ENCODE measurements around the gene CACYBP. TPM values are rescaled to one million over a fixed set of nuclear protein-coding genes. Genes with fewer than 3 reads are reported as not detected.

CACYBP gene
- total and polyA plus RNA-seq, 2 of the 13 experiments (the other 11 are each of a cell fraction or from before 2014, with no cell fraction given), result 18.4 to 183 TPM

DNA sequence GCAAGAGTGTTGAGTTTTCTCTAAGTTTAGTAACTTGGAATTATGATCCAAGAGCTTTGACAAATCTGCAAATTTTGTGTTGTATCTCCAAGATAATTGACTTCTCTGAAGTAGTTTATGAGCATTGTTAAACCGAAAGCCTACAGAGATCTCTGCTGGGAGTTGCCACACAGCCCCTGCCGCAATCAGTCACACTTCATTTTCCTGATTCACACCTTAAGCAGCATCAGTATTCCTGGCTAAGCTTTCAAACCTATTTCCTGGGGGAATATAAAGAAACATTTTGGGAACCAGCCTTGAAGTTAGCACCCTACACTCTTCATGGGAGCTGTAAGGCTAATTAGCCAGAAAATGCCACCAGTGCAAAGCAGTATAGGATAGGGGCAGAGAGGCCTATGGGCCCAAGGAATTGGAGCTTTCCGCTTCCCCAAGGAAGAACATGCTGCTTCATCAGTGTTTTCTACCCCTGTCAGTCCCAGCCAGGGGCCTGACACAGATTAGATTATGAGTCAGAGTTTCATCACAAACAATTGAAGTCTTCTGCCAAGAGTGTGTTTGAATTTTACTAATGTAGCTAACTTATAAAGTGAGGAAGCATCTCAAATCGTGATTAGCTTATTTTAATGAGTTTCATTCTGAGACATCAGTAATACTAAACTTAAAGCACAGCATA lies 23.2 kb upstream of the CACYBP start (continued):
- TF ChIP-seq ZBTB3 (CRISPR knock-in tag; IDR thresholded peaks at IDR 0.05; ENCODE audit: borderline replicate concordance, low read depth) (no peak), ARHGAP35 (CRISPR knock-in tag; IDR thresholded peaks at IDR 0.05; ENCODE audit: borderline replicate concordance) (no peak), NKX3-1 (CRISPR knock-in tag; IDR thresholded peaks at IDR 0.05) (no peak), ZNF17 (CRISPR knock-in tag; IDR thresholded peaks at IDR 0.05) (no peak), JUND (CRISPR knock-in tag; IDR thresholded peaks at IDR 0.05) (no peak), KDM1A (CRISPR knock-in tag; IDR thresholded peaks at IDR 0.05) (no peak), GABPB1 (CRISPR knock-in tag; IDR thresholded peaks at IDR 0.05) (no peak)
- TF ChIP-seq, protein P1, sequence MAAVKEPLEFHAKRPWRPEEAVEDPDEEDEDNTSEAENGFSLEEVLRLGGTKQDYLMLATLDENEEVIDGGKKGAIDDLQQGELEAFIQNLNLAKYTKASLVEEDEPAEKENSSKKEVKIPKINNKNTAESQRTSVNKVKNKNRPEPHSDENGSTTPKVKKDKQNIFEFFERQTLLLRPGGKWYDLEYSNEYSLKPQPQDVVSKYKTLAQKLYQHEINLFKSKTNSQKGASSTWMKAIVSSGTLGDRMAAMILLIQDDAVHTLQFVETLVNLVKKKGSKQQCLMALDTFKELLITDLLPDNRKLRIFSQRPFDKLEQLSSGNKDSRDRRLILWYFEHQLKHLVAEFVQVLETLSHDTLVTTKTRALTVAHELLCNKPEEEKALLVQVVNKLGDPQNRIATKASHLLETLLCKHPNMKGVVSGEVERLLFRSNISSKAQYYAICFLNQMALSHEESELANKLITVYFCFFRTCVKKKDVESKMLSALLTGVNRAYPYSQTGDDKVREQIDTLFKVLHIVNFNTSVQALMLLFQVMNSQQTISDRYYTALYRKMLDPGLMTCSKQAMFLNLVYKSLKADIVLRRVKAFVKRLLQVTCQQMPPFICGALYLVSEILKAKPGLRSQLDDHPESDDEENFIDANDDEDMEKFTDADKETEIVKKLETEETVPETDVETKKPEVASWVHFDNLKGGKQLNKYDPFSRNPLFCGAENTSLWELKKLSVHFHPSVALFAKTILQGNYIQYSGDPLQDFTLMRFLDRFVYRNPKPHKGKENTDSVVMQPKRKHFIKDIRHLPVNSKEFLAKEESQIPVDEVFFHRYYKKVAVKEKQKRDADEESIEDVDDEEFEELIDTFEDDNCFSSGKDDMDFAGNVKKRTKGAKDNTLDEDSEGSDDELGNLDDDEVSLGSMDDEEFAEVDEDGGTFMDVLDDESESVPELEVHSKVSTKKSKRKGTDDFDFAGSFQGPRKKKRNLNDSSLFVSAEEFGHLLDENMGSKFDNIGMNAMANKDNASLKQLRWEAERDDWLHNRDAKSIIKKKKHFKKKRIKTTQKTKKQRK (IDR thresholded peaks at IDR 0.05; ENCODE audit: low read length), result no peak

DNA sequence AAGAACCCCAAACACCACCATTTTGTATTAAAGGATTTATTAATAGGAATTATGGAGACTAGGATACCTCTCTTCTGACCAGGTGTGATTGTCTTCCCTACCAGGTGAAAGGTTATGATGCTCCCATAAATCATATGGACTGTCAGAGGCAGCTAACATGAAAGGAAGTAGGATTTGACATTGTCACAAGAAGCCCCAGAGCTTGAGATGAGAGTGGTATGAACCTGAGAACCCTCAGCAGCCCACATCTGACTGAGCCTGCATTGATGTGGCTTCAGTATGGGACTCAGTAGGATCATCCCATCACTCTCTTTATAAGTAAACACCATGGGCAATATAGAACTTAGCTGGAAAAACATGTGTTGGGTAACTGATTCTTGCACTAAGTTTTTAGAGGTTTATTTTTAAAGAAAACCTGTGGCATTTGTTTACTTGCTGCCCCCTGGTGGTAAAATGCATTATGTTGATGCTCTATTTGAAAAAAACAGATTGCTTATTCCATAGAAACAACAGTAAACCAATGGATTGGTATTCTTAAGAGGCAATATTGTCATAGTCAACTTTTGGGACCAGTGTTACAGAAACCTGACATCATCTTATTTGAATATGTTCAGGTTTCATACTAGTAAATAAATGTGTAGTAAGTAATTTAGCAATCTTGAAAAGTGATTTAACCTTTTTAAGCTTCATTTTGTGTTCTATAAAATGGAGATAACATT lies 16.6 kb upstream of the CACYBP start:
- in situ Hi-C loops (cut with HindIII; ENCODE audit: extremely low pct_ligation_motif_present, low pct_unique_long_range_greater_than_20kb), result loop anchor here (25.0 kb wide), 1 partner anchor 721 kb away; no protein-coding TSS in a partner anchor
- Histone ChIP-seq H3K4me1 (ENCODE audit: insufficient read depth, low read length) (peaks cover 14% of the 10 kb centered on the region), H3K4me3 (replicated peaks in 1 of 3; ENCODE audit: insufficient read depth in 1 of 3, low read depth in 2 of 3, low read length in 3 of 3) (no peak overlapping the region), H3K27me3 (ENCODE audit: control insufficient read depth in 1 of 2, insufficient read depth in 2 of 2, low read length in 2 of 2) (no peaks in the 10 kb centered on the region), H3K27ac (ENCODE audit: extremely low read length, insufficient read depth, low read length) (no peak overlapping the region), H3K9me3 (ENCODE audit: low read length) (no peaks in the 10 kb centered on the region), H3K4me2 (ENCODE audit: low read depth, low read length) (no peak overlapping the region), H4K20me1 (ENCODE audit: insufficient read depth, low read length) (no peaks in the 10 kb centered on the region), H3K9ac (ENCODE audit: insufficient read depth, low read depth, low read length) (no peak overlapping the region), H2AFZ (ENCODE audit: low read length) (no peak overlapping the region), H3K36me3 (replicated peaks in 1 of 2; ENCODE audit: control insufficient read depth in 1 of 2, insufficient read depth in 2 of 2, low read length in 2 of 2) (no peaks in the 10 kb centered on the region), H3K79me2 (ENCODE audit: insufficient read depth, low read length) (no peaks in the 10 kb centered on the region)
- ChIA-PET POLR2A (interaction anchor here (1.4 kb wide), 1 partner anchor 16 kb away, joined by 5 read pairs; the partner anchor contains the start of gene CACYBP), CTCF (ENCODE audit: low intra/inter-chr PET ratio, low total read pairs) (interaction anchor here (2.1 kb wide), 1 partner anchor 213 kb away, joined by 30 read pairs; no protein-coding TSS in a partner anchor)
- peak; percentile 34 for DNase-seq (ENCODE audit: low spot score)
- BruUV-seq (replicated peaks), result no TSS peak
- ATAC-seq, result no peak
- peak; percentile 30 for FAIRE-seq
- intact Hi-C loops (cut with micrococcal nuclease; ENCODE audit: unreplicated experiment), result loop anchor here (1.0 kb wide), 1 partner anchor 213 kb away; no protein-coding TSS in a partner anchor
- TF ChIP-seq ZMAT3 (CRISPR knock-in tag; conservative IDR thresholded peaks at IDR 0.05), result no peak
- TF ChIP-seq, protein P2, sequence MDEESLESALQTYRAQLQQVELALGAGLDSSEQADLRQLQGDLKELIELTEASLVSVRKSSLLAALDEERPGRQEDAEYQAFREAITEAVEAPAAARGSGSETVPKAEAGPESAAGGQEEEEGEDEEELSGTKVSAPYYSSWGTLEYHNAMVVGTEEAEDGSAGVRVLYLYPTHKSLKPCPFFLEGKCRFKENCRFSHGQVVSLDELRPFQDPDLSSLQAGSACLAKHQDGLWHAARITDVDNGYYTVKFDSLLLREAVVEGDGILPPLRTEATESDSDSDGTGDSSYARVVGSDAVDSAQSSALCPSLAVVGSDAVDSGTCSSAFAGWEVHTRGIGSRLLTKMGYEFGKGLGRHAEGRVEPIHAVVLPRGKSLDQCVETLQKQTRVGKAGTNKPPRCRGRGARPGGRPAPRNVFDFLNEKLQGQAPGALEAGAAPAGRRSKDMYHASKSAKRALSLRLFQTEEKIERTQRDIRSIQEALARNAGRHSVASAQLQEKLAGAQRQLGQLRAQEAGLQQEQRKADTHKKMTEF (CRISPR knock-in tag; IDR thresholded peaks at IDR 0.05), result 0 out of 2 replicates have a peak, but pooled peaks have one; percentile 26
- TF ChIP-seq KLF12 (CRISPR knock-in tag; IDR thresholded peaks at IDR 0.05; ENCODE audit: borderline replicate concordance), result no peak
- TF ChIP-seq U2AF1 (optimal IDR thresholded peaks at IDR 0.05; ENCODE audit: low read depth, low read length), result no peak
- TF ChIP-seq TMF1 (CRISPR knock-in tag; IDR thresholded peaks at IDR 0.05; ENCODE audit: low read depth), result no peak
- peak; percentile 40; the same call in 1 of the 2 replicates for TF ChIP-seq RAD21 (CRISPR knock-in tag; IDR thresholded peaks at IDR 0.05)
- no peak for TF ChIP-seq ZNF451 (CRISPR knock-in tag; IDR thresholded peaks at IDR 0.05)
- no peak for TF ChIP-seq EEA1 (CRISPR knock-in tag; IDR thresholded peaks at IDR 0.05; ENCODE audit: borderline replicate concordance)
- no peak for TF ChIP-seq SCMH1 (CRISPR knock-in tag; IDR thresholded peaks at IDR 0.05; ENCODE audit: borderline replicate concordance)
- TF ChIP-seq MATR3 (CRISPR knock-in tag; IDR thresholded peaks at IDR 0.05), result no peak
- no peak for TF ChIP-seq MED13 (CRISPR knock-in tag; IDR thresholded peaks at IDR 0.05)

Data from HepG2 (cell line).